GM21529 (cell line): ENCODE data around the gene OTC.

Experiments
- ATAC-seq: cut with Tn5 transposase; IDR thresholded peaks from one replicate; pipeline ENCODE4 v1.9.1; 2021; ENCODE audit not compliant: unreplicated experiment

OTC gene

DNA sequence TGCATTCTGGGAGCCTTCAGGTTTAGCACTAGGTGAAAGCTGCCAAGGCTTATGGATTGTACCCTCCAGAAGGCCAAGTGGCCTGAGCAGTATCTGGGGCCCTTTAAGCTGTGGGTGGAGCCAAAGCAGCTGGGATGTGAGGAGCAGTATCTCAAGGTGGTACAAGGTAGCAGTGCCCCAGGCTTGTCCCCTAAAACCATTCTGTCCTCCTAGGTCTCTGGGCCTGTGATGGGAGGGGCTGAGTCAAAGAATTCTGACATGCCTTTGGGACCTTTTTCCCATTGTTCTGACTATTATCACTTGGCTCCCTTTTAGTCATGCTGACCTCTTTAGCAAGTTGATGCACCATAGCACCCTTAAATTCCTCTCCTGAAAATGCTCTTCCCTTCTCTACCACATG, 109.9 kb downstream of the OTC start:
- ATAC-seq = no peak

DNA sequence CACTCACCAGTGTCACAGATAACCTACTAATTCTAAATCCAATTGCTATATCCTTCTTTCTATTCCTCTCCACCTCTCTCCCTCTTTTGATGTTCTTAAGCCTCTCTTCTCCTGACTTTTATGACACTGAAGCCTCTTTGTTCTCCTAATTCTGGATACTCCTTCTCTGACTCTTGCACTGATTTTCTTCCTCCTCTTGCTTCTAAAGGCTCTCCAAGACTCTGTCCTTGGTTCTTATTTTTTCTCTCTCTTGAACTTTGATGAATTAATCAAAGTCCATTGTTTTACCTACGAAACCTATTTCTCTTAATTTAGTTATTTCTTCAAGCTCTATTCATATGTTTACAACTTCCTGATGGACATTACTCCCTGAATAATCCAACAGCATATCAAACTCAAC, 113.3 kb downstream of the OTC start:
- ATAC-seq = no peak

DNA sequence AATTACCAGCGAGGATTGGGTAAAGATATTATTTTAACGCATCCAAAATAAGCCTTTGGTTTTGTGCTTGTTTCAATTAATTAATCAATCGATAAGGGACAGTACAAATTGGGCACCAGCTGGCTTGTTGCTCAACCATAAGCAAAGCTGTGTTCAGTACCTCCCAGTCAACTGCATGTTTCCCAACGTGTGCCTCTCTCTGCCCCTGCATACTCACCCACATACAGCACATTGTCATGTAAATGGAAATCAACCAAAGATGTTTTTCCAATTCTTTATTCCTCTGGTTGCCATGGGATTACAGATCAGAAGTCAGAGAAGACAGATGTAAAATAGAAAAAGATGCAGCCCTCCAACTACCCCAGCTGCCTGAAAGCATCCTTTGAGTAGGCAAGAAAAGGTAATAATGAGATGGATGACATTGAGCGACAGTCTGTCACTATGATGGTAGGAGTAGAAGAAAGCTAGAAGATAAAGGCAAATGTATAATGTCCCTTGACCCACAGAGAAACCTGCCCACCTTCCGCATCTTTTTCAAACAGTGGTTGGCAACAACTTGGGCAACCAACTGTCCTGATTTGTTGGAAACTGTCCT, 116.3 kb downstream of the OTC start:
- no peak for ATAC-seq
